K562 (cell line): ENCODE measurements around the gene MBD2. TPM values are rescaled to one million over a fixed set of nuclear protein-coding genes. Genes with fewer than 3 reads are reported as not detected.
"Not testable (repeated sequence)": the region's sequence is repeated elsewhere in the genome, so short reads cannot be mapped to it uniquely, and the experiment has no call there.

Experiments used
- ATAC-seq: fragments of 200-7000 bp; cut with Tn5 transposase; 3 replicates; pipeline ENCODE4 v1.9.1; 2020; ENCODE audit warnings: moderate library complexity
- BruUV-seq: library from RNA; stranded (reverse); fragments of 400-500 nt; replicated peaks from 2 replicates; lab custom pipeline; 2021; lab: Mats Ljungman, UMichigan
- CTCF ChIA-PET: fragments of 300-600 bp; formaldehyde crosslinking; extraction: SDS; loops from one replicate; lab custom pipeline; 2021; ENCODE audit warnings: low intra/inter-chr PET ratio; lab: Yijun Ruan, JAX
- POLR2A ChIA-PET: fragments of 300-600, 350-650 bp; sonication (Branson Sonifier 250); formaldehyde crosslinking; extraction: SDS; loops from one replicate; lab custom pipeline; 2021; ENCODE audit warnings: antibody characterized with exemption, inconsistent platforms; lab: Yijun Ruan, JAX
- DNase-seq, 4 experiments: peaks; one replicate each; pipeline versions ENCODE4 v3.0.0 to v3.0.0-alpha.2; 2011 to 2018; ENCODE audit warnings: low spot score in 3 of 4, mixed read lengths in 3 of 4; ENCODE audit errors: extremely low read depth in 1 of 4
- FAIRE-seq: peaks from 2 replicates; lab custom pipeline; 2011; peaks lifted over from hg19 to GRCh38; lab: Jason Lieb, UNC
- H2AFZ ChIP-seq: 2 replicates; pipeline ENCODE4 v1.6.0; 2011; ENCODE audit warnings: low read depth, low read length, control low read depth, inconsistent platforms
- H3K27ac ChIP-seq: fragments of 200-600 bp; 3 replicates; pipeline ENCODE4 v1.8.0; 2011; ENCODE audit warnings: low read depth, mild to moderate bottlenecking, control low read depth, inconsistent platforms, low read length, moderate library complexity, mixed read lengths; ENCODE audit errors: extremely low read depth
- H3K27me3 ChIP-seq, 2 experiments: fragments of 300-600 bp in 1 of 2; 2 replicates in 1 of 2; 3 replicates in 1 of 2; pipeline versions ENCODE4 v1.6.0 to v1.8.0; 2011; ENCODE audit warnings: inconsistent platforms in 2 of 2, low read length in 2 of 2, mild to moderate bottlenecking in 1 of 2, mixed read lengths in 1 of 2, moderate library complexity in 1 of 2; ENCODE audit not compliant: control insufficient read depth in 2 of 2, insufficient read depth in 2 of 2
- H3K36me3 ChIP-seq: fragments of 300-600 bp; 3 replicates; pipeline ENCODE4 v1.8.0; 2011; ENCODE audit warnings: mild to moderate bottlenecking, low read length, inconsistent platforms; ENCODE audit not compliant: control insufficient read depth, insufficient read depth
- H3K4me1 ChIP-seq, 2 experiments: fragments of 200-600 bp in 1 of 2; replicated peaks in 1 of 2; 2 replicates in 1 of 2; 3 replicates in 1 of 2; pipeline versions ENCODE4 v1.5.1 to v1.8.0; 2011; ENCODE audit warnings: inconsistent platforms in 2 of 2, low read length in 2 of 2, mild to moderate bottlenecking in 1 of 2, mixed read lengths in 1 of 2, moderate library complexity in 1 of 2; ENCODE audit not compliant: control insufficient read depth in 2 of 2, insufficient read depth in 2 of 2
- H3K4me2 ChIP-seq: 2 replicates; pipeline ENCODE4 v1.6.1; 2011; ENCODE audit warnings: low read length, control low read depth, inconsistent platforms, mixed read lengths; ENCODE audit not compliant: insufficient read depth
- H3K4me3 ChIP-seq: fragments of 200-600 bp; sonication (generic), shearing (Covaris generic); 2 replicates; pipeline ENCODE4 v1.5.1; 2016; ENCODE audit warnings: control low read depth, inconsistent platforms
- H3K79me2 ChIP-seq: fragments of 200-600 bp; 3 replicates; pipeline ENCODE4 v1.8.0; 2011; ENCODE audit warnings: low read length, inconsistent platforms; ENCODE audit not compliant: control insufficient read depth, insufficient read depth
- H3K9ac ChIP-seq, 2 experiments: 2 replicates each; pipeline versions ENCODE4 v1.6.0 to v1.6.1; 2011; ENCODE audit warnings: low read depth in 2 of 2, low read length in 2 of 2, control low read depth in 1 of 2, inconsistent platforms in 1 of 2, mild to moderate bottlenecking in 1 of 2, mixed read lengths in 1 of 2; ENCODE audit not compliant: insufficient read depth in 1 of 2
- H3K9me1 ChIP-seq: one replicate; pipeline ENCODE4 v1.6.0; 2011; ENCODE audit warnings: inconsistent platforms, mild to moderate bottlenecking, low read length, moderate library complexity; ENCODE audit not compliant: control insufficient read depth, insufficient read depth
- H3K9me3 ChIP-seq: replicated peaks from 2 replicates; pipeline ENCODE4 v1.5.1; 2011; ENCODE audit warnings: low read depth, low read length, inconsistent platforms; ENCODE audit not compliant: control insufficient read depth, insufficient read depth
- H4K20me1 ChIP-seq: replicated peaks from 2 replicates; pipeline ENCODE4 v1.6.1; 2011; ENCODE audit warnings: low read length, inconsistent platforms, mixed read lengths; ENCODE audit not compliant: control insufficient read depth, insufficient read depth
- CHD4 ChIP-seq: fragments of 200-600 bp; sonication (generic); IDR thresholded peaks from 3 replicates; pipeline ENCODE4 v1.6.1; 2012; ENCODE audit warnings: low read depth, mild to moderate bottlenecking, mixed read lengths, low read length, inconsistent platforms; ENCODE audit not compliant: insufficient read depth, insufficient replicate concordance, poor library complexity, severe bottlenecking
- CSDE1 ChIP-seq, 2 experiments: fragments of 450-650 bp; IDR thresholded peaks; 2 replicates each; pipeline ENCODE4 v1.6.1; 2016; ENCODE audit warnings: mild to moderate bottlenecking in 1 of 2
- FOXM1 ChIP-seq, 2 experiments: fragments of 450-650 bp in 1 of 2; sonication (generic) in 1 of 2; formaldehyde crosslinking in 1 of 2; IDR thresholded peaks; 2 replicates each; pipeline versions ENCODE4 v1.6.1 to v1.9.0; 2017 to 2022; ENCODE audit warnings: low read depth in 2 of 2, mild to moderate bottlenecking in 2 of 2, missing genetic modification reagents in 1 of 2, moderate library complexity in 1 of 2
- MEIS2 ChIP-seq: fragments of 450-650 bp; IDR thresholded peaks from 2 replicates; pipeline ENCODE4 v1.6.1; 2014; ENCODE audit warnings: mild to moderate bottlenecking; ENCODE audit not compliant: partially characterized antibody
- THRA ChIP-seq: fragments of 450-650 bp; IDR thresholded peaks from 2 replicates; pipeline ENCODE4 v1.6.1; 2017; ENCODE audit warnings: mild to moderate bottlenecking, moderate library complexity
- ZNF449 ChIP-seq: fragments of 250-450 bp; sonication (Bioruptor Pico); IDR thresholded peaks from 2 replicates; pipeline ENCODE4 v1.8.0; 2022; ENCODE audit warnings: moderate library complexity, mild to moderate bottlenecking, inconsistent platforms
- ZNF695 ChIP-seq: fragments of 450-650 bp; formaldehyde crosslinking; IDR thresholded peaks from 2 replicates; pipeline ENCODE4 v1.4.0; 2020; ENCODE audit warnings: mild to moderate bottlenecking, moderate library complexity
- WGBS: fragments of 100-300 bp; shearing (Covaris generic); methylation state at CpG from one replicate; pipeline ENCODE4 v1.1.6; 2016; ENCODE audit warnings: low coverage, mixed read lengths; ENCODE audit not compliant: insufficient coverage; ENCODE audit errors: missing lambda C conversion rate; 5-methylcytosine and 5-hydroxymethylcytosine counted together
- in situ Hi-C: fragments of 300-500 bp; cut with MboI; formaldehyde crosslinking; loops from 4 replicates; pipeline ENCODE4 v1.15.0; 2018; ENCODE audit warnings: inconsistent platforms, mixed read lengths
- intact Hi-C: fragments of 100-400 bp; cut with micrococcal nuclease; formaldehyde crosslinking; loops from 2 replicates; pipeline ENCODE4 v1.14.2; 2022
- polyA plus RNA-seq, 8 experiments: library from polyadenylated mRNA; depleted of rRNA in 4 of 8; stranded (reverse) in 5 of 8; unstranded in 3 of 8; fragments of >200 nt; fragmentation: Nextera tagmentation in 2 of 8; fragmentation: Illumina TruSeq in 1 of 8; extraction: Ambion mirVana in 2 of 8; extraction: Trizol in 1 of 8; gene quantifications; 2 replicates each; pipeline versions ENCODE4 v1.2.1 to v1.2.3, GENCODE V29; 2011 to 2014; ENCODE audit warnings: inconsistent platforms in 1 of 8, missing spikeins in 1 of 8
- total RNA-seq, 7 experiments: library from RNA; depleted of rRNA in 6 of 7; stranded (reverse); fragments of >200 nt in 6 of 7; fragmentation: Illumina TruSeq in 2 of 7; extraction: Trizol in 2 of 7; gene quantifications; 2 replicates each; pipeline versions ENCODE4 v1.2.1 to v1.2.3, GENCODE V29; 2011 to 2021; ENCODE audit warnings: low replicate concordance in 1 of 7

The MBD2 gene
- total and polyA plus RNA-seq, 9 of the 15 experiments (the other 6 are each of a cell fraction or from before 2014, with no cell fraction given): 4.4 to 40.2 (median 13.9) TPM

DNA sequence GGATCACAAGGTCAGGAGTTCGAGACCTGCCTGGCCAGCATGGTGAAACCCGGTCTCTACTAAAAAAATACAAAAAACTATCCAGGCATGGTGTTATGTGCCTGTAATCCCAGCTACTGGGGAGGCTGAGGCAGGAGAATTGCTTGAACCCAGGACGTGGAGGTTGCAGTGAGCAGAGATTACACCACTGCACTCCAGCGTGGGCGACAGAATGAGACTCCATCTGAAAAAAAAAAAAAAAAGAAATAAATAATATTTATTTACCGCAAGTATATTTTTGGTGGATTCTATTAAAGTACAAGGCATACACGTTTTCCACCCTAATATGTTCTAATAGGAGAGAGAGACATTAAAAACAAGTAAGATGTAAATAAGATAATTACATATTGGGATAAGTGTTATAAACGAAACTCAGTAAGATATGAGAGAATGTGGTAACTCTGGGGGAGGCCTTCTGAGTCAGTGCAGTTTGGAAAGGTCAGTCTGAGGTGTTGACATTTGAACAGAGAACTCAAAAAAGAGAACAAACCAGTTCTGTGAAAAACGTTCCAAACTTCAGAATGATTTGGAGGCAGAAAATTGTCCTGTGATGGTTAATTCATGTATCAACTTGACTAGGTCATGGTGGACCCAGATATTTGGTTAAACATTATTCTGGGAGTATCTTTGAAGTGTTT, 36.1 kb upstream of the MBD2 start (continued):
- TF ChIP-seq ZNF449: no peak
- peak; percentile 61; the same call in 1 of the 2 replicates for TF ChIP-seq FOXM1 (IDR thresholded peaks at IDR 0.05; ENCODE audit: low read depth)
- no peak for TF ChIP-seq FOXM1 (CRISPR knock-in tag; IDR thresholded peaks at IDR 0.05; ENCODE audit: low read depth)
- TF ChIP-seq CSDE1 (IDR thresholded peaks at IDR 0.05): no peak
- no peak for TF ChIP-seq THRA
- TF ChIP-seq ZNF695 (CRISPR knock-in tag): no peak
- no peak for TF ChIP-seq CHD4
- TF ChIP-seq MEIS2: peak; percentile 24

DNA sequence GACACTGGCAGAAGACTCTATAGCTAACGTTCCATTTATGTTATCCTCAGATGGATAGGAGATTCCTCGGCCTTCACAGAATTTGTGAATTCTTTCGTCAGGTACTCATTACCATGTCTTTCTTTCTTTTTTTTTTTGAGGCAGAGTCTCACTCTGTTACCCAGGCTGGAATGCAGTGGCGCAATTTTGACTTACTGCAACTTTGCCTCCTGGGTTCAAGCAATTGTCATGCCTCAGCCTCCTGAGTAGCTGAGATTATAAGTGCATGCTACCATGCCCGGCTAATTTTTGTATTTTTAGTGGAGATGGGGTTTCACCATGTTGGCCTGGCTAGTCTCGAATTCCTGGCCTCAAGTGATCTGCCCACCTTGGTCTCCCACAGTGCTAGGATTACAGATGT, 33.3 kb upstream of the MBD2 start:
- H3K4me2 ChIP-seq, H3K79me2 ChIP-seq, BruUV-seq, CTCF ChIA-PET, H3K9ac ChIP-seq, DNase-seq, in situ Hi-C loops, H3K4me1 ChIP-seq, ATAC-seq, H3K4me3 ChIP-seq, intact Hi-C loops, H3K9me3 ChIP-seq, H2AFZ ChIP-seq, H3K9me1 ChIP-seq, H4K20me1 ChIP-seq, H3K27me3 ChIP-seq, FAIRE-seq, H3K36me3 ChIP-seq, H3K27ac ChIP-seq: not testable (repeated sequence)
- POLR2A ChIA-PET: interaction anchor here (1.2 kb wide), 1 partner anchor 16 kb away, joined by 3 read pairs; no protein-coding TSS in a partner anchor
- 20% methylated on average over 2 of the region's 6 CpGs for WGBS
